GM06990 (cell line): Measurements from ENCODE around the gene HNRNPR.

Experiments
- DNase-seq: peaks from one replicate; pipeline ENCODE4 v3.0.0-alpha.2; 2011; ENCODE audit not compliant: insufficient read length; ENCODE audit errors: extremely low read depth
- H3K27me3 ChIP-seq: replicated peaks from 2 replicates; pipeline ENCODE4 v1.6.0; 2011; ENCODE audit warnings: low read length; ENCODE audit not compliant: control insufficient read depth, insufficient read depth
- H3K36me3 ChIP-seq: 2 replicates; pipeline ENCODE4 v1.5.1; 2011; ENCODE audit warnings: low read length; ENCODE audit not compliant: control insufficient read depth, insufficient read depth
- H3K4me3 ChIP-seq: replicated peaks from 2 replicates; pipeline ENCODE4 v1.5.1; 2011; ENCODE audit warnings: low read depth, mild to moderate bottlenecking, control low read depth, low read length
- TF ChIP-seq, protein P1 (sequence below): IDR thresholded peaks from 2 replicates; pipeline ENCODE4 v1.5.1; 2011; ENCODE audit warnings: low read length, control low read depth, mild to moderate bottlenecking, inconsistent platforms; ENCODE audit not compliant: insufficient read depth, poor library complexity, severe bottlenecking

Gene HNRNPR

DNA sequence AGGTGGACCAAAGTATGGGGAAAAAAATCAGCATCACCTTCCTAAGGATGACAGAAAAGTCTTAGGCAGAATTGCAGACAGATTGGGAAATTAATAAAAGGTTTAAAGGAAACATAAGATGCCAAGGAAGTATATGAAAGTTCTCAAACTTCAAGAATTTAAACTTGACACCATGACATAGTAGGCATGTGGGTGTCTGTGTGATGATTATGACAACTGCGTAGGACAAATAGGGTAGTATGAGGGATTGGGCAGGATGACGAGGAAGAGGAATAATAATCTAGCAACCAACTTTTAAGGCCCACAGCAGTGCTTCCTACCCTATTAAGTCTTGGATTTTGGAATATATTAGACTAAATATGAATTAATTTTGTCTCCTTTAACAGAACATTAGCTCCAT is 52.4 kb downstream of the HNRNPR start:
- Histone ChIP-seq H3K27me3 (no peaks in the 10 kb centered on the region), H3K4me3 (no peak overlapping the region), H3K36me3 (peaks cover 3% of the 10 kb centered on the region; the same call in 1 of the 2 replicates)
- no peak for DNase-seq
- TF ChIP-seq, protein P1, sequence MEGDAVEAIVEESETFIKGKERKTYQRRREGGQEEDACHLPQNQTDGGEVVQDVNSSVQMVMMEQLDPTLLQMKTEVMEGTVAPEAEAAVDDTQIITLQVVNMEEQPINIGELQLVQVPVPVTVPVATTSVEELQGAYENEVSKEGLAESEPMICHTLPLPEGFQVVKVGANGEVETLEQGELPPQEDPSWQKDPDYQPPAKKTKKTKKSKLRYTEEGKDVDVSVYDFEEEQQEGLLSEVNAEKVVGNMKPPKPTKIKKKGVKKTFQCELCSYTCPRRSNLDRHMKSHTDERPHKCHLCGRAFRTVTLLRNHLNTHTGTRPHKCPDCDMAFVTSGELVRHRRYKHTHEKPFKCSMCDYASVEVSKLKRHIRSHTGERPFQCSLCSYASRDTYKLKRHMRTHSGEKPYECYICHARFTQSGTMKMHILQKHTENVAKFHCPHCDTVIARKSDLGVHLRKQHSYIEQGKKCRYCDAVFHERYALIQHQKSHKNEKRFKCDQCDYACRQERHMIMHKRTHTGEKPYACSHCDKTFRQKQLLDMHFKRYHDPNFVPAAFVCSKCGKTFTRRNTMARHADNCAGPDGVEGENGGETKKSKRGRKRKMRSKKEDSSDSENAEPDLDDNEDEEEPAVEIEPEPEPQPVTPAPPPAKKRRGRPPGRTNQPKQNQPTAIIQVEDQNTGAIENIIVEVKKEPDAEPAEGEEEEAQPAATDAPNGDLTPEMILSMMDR, result no peak

GRCh38 chr1:23290836-23291565 is 53.1 kb downstream of the HNRNPR start:
- DNase-seq, result no peak
- Histone ChIP-seq H3K36me3 (peaks cover 6% of the 10 kb centered on the region), H3K4me3 (no peak overlapping the region), H3K27me3 (no peaks in the 10 kb centered on the region)
- TF ChIP-seq, protein P1, result no peak

DNA sequence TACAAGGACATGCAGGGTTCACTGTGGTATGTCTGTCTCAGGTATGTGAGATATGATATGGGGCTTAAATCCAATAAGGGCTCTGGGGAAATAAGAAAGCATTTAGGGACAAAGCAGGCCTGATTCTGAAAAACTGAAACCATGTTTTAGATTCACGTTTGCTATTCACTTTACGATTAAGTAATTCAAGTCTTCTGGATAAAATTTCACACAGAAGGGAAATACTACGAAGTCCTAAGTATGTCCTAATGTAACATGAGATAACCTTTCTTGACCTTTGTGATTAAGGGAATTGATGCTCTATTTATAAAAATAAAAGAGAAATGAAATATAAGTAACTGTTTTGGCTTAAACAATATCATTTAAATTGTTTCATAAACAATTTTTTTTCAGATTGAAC is 55.4 kb downstream of the HNRNPR start:
- Histone ChIP-seq H3K4me3 (no peak overlapping the region), H3K27me3 (no peaks in the 10 kb centered on the region), H3K36me3 (peaks cover 7% of the 10 kb centered on the region)
- DNase-seq, result no peak
- TF ChIP-seq, protein P1, result no peak

DNA sequence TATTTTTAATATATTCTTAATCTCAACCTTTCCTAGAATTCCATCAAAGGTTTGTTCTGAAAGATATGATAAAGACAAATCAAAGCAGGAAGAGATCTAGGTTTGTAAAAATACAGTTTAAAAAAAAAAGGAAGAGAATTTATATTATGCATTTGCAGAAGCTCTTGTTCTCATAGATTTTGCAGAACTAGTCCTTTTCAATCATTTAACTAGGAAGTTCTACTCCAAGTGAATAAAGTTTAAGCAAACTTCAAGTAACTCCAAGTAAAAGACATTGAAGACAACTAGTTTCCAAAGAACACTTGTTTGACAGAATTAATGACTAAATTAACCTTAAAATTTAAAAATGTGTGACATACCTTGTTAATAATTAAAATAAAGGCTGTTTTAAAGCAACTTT is 55.9 kb downstream of the HNRNPR start:
- TF ChIP-seq, protein P1, result no peak
- Histone ChIP-seq H3K4me3 (no peak overlapping the region), H3K27me3 (no peaks in the 10 kb centered on the region), H3K36me3 (peaks cover 7% of the 10 kb centered on the region)
- no peak for DNase-seq

GRCh38 chr1:23286401-23286800 is 57.7 kb downstream of the HNRNPR start:
- TF ChIP-seq, protein P1, result no peak
- DNase-seq, result no peak
- Histone ChIP-seq H3K27me3 (no peaks in the 10 kb centered on the region), H3K4me3 (no peak overlapping the region), H3K36me3 (peaks cover 7% of the 10 kb centered on the region)
